ENCODE measurements around the gene AMPD3. TPM values are rescaled to one million over a fixed set of nuclear protein-coding genes. Genes with fewer than 3 reads are reported as not detected.
A peak's percentile ranks its signal among the peaks of the same experiment; 100 is the strongest.

The AMPD3 gene
- total RNA-seq, 1 experiment from 2014 or later = 1.5 TPM

DNA sequence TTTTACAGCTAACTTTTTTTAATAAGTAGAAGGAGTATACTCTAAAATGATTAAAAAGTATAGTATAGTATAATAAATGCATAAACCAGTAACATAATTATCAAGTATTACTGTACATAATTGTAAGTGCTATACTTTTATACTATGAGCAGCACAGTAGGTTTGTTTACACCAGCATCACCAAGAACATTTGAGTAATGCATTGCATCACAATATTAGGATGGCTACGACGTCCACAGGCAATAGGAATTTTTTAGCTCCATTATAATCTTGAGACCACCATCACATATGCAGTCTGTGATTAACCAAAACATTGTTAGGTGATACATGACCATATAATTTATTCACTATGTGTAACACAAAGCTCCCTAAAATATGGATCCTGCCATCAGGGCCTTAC, 65.5 kb downstream of the AMPD3 start:
- Histone ChIP-seq H3K4me3 (no peak overlapping the region), H3K36me3 (peaks cover 23% of the 10 kb centered on the region), H3K27ac (no peak overlapping the region), H3K9me3 (replicated peaks) (no peaks in the 10 kb centered on the region), H3K4me1 (replicated peaks) (no peaks in the 10 kb centered on the region), H3K27me3 (replicated peaks) (no peaks in the 10 kb centered on the region)
- DNase-seq (ENCODE audit: low read depth in 1 of 2, low spot score in 2 of 2) = no peak

DNA sequence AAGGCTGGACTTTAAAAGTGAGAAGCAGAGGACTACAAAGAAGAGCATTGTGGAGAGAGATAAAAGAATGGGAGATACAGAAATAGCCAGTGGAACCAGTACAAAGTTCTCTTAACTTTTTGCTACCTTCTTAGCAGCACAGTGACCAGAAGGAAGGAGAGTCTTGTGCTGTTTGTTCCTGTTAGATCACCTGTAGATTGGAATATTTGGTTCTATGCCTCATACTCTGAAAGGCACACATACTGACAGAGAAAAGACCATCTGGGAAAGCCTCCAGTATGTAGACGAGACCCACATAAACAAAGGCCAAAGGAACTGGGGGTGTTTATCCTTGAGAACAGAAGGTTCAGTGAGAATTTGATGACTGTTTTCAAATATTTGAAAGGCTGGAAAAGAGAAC, 67.2 kb downstream of the AMPD3 start:
- H3K36me3 ChIP-seq = peaks cover 27% of the 10 kb centered on the region
- H3K4me3 ChIP-seq = no peak overlapping the region
- H3K27ac ChIP-seq = no peak overlapping the region
- H3K9me3 ChIP-seq (replicated peaks) = no peaks in the 10 kb centered on the region
- peaks cover 8% of the 10 kb centered on the region for H3K4me1 ChIP-seq (replicated peaks)
- no peaks in the 10 kb centered on the region for H3K27me3 ChIP-seq (replicated peaks)
- no peak for DNase-seq (ENCODE audit: low read depth in 1 of 2, low spot score in 2 of 2)

DNA sequence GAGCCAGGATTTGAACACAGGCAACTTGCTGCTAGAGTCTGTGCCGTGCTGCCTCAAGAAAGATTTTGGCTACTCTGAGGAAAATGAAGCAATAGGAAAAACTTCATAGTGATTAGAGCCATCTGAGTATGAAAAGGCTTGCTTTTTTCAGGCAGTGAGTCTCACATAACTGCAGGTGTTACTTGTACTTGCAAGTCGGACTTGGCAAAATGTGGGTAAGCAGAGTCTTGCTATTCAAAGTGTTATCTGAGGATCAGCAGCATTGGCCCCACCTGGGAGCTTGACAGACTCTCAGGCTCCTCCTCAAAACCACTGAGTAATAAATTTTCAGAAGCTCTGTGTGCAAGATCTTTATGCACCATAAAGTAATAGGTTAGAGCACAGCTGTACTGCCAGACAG, 67.9 kb downstream of the AMPD3 start:
- H3K27ac ChIP-seq = no peak overlapping the region
- no peaks in the 10 kb centered on the region for H3K9me3 ChIP-seq (replicated peaks)
- DNase-seq (ENCODE audit: low read depth in 1 of 2, low spot score in 2 of 2) = no peak
- no peaks in the 10 kb centered on the region for H3K27me3 ChIP-seq (replicated peaks)
- H3K4me1 ChIP-seq (replicated peaks) = peaks cover 14% of the 10 kb centered on the region
- no peak overlapping the region for H3K4me3 ChIP-seq
- H3K36me3 ChIP-seq = peaks cover 32% of the 10 kb centered on the region

GRCh38 chr11:10524471-10524870, 69.4 kb downstream of the AMPD3 start:
- no peaks in the 10 kb centered on the region for H3K27me3 ChIP-seq (replicated peaks)
- H3K4me3 ChIP-seq = no peak overlapping the region
- H3K4me1 ChIP-seq (replicated peaks) = peaks cover 28% of the 10 kb centered on the region
- no peaks in the 10 kb centered on the region for H3K9me3 ChIP-seq (replicated peaks)
- peaks cover 42% of the 10 kb centered on the region for H3K36me3 ChIP-seq
- no peak for DNase-seq (ENCODE audit: low read depth in 1 of 2, low spot score in 2 of 2)
- H3K27ac ChIP-seq = no peak overlapping the region

DNA sequence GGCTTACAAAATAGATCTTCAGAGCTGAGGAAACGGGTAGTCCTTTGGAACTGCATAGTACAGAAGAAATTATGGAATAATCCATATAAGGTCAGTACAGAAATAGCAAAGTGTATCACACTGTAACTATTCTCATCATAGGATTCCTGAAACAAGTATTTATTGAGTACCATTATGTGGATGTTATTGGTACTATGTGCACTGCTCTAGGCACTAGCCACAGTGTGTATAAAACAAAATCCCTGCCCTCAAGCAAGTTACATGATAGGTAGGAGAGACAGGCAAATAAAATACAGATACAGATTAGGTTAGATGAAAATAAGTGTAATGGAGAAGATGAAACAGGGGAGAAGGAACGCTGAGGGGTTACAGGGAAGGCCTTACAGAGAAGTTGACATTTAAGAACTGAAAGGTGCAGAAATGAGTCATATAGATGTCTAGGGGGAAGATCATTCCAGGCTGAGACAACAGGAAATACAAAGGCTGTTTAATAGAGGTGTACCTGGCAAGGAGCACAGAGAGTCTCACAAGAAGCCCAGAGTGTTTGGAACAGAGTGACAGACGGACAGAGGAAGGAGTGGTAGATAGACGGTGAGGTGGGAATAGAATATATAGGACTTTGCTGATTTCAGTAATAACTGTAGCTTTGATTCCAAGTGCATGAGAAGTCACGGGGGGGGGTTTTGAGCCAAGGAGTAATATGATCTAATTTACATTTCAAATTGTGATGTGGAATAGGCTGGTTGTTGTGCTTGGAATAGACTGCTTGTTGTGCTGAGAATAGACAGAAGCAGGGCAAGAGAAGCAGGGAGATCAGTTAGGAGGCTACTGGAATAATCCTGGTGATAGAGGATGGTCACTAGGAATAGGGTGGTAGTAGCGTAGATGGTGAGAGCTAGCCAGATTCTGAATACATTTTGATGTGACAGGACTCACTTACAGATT, 72.2 kb downstream of the AMPD3 start:
- Histone ChIP-seq H3K4me1 (replicated peaks) (peaks cover 30% of the 10 kb centered on the region), H3K36me3 (peaks cover 35% of the 10 kb centered on the region), H3K27me3 (replicated peaks) (no peaks in the 10 kb centered on the region), H3K9me3 (replicated peaks) (no peaks in the 10 kb centered on the region), H3K4me3 (no peak overlapping the region), H3K27ac (no peak overlapping the region)
- no peak for DNase-seq (ENCODE audit: low read depth in 1 of 2, low spot score in 2 of 2)

- no peak overlapping the region for H3K27ac ChIP-seq
These were observed 73.1 kb downstream of the AMPD3 start for GRCh38 chr11:10528121-10528520.

DNA sequence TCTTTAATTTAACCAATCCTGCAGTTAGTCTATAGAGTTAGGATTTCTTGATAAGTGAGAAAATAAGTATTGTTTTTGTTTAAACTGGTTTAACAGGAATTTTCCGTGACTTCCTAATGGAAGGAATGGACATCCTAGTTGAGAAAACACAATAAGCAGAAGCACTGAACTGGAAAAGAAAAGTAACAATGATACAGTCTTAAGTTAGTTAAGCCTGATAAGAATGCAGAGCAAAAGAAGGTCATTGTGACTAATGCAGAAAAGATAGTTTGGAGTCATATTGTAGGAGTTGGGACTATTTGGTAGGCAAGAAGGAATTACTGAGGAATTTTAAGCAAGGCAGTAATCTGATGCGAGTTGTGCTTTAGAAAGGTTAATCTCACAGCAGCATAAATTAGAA, 74.2 kb downstream of the AMPD3 start:
- H3K9me3 ChIP-seq (replicated peaks) = no peaks in the 10 kb centered on the region
- DNase-seq (ENCODE audit: low read depth in 1 of 2, low spot score in 2 of 2) = no peak
- peaks cover 28% of the 10 kb centered on the region for H3K36me3 ChIP-seq
- no peak overlapping the region for H3K27ac ChIP-seq
- H3K27me3 ChIP-seq (replicated peaks) = no peaks in the 10 kb centered on the region
- H3K4me3 ChIP-seq = no peak overlapping the region
- peaks cover 30% of the 10 kb centered on the region for H3K4me1 ChIP-seq (replicated peaks)

More at GRCh38 chr11:10528121-10528520, 73.1 kb downstream of the AMPD3 start:
- Histone ChIP-seq H3K4me1 (replicated peaks) (peaks cover 30% of the 10 kb centered on the region), H3K9me3 (replicated peaks) (no peaks in the 10 kb centered on the region), H3K27me3 (replicated peaks) (no peaks in the 10 kb centered on the region), H3K4me3 (no peak overlapping the region), H3K36me3 (peaks cover 28% of the 10 kb centered on the region)
- DNase-seq (ENCODE audit: low read depth in 1 of 2, low spot score in 2 of 2) = no peak

GRCh38 chr11:10532526-10532925, 77.5 kb downstream of the AMPD3 start:
- H3K9me3 ChIP-seq (replicated peaks) = no peaks in the 10 kb centered on the region
- H3K4me1 ChIP-seq (replicated peaks) = peaks cover 19% of the 10 kb centered on the region
- peaks cover 12% of the 10 kb centered on the region for H3K36me3 ChIP-seq
- H3K4me3 ChIP-seq = no peak overlapping the region
- H3K27me3 ChIP-seq (replicated peaks) = no peaks in the 10 kb centered on the region
- DNase-seq (ENCODE audit: low read depth in 1 of 2, low spot score in 2 of 2) = no peak
- H3K27ac ChIP-seq = no peak overlapping the region

DNA sequence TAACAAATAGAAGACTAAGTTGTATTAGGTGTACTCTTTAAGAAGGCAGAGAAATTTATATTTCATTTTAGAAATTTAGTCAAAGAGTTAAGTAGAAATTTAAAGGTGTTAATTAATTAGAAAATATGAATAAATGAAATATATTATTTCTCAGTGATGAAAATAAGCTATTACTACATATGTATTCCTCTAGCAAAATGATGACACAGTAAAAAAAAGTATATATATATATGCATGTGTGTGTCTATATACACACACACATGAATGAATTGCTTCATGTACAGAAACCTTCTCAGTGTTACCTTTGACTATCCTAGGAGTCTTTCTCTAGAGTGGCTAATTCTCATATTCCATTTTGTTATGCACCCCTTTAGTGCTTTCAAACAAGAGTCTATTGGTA, 78.3 kb downstream of the AMPD3 start:
- H3K4me1 ChIP-seq (replicated peaks) = peaks cover 11% of the 10 kb centered on the region; the same call in 1 of the 2 replicates
- DNase-seq (ENCODE audit: low read depth in 1 of 2, low spot score in 2 of 2) = no peak
- peaks cover 10% of the 10 kb centered on the region for H3K36me3 ChIP-seq
- H3K9me3 ChIP-seq (replicated peaks) = no peaks in the 10 kb centered on the region
- no peaks in the 10 kb centered on the region for H3K27me3 ChIP-seq (replicated peaks)
- H3K4me3 ChIP-seq = no peak overlapping the region
- no peak overlapping the region for H3K27ac ChIP-seq

DNA sequence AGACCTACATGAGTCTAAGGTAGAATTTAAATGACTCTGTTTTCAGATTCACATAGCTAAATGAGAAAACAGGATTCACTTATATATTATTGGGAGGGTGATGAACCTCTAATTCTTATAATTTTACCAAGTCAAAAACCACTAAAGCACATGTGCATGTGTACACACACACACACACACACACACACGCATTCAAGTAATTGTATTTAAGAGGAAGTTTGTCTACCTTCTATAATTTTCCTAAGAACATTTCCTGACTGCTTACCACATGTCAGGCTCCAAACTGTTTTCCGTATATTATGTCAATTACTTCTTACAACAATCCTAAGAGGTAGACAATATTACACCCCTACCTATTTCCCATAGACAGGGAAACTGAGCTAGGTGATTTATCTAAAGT, 79.3 kb downstream of the AMPD3 start:
- Histone ChIP-seq H3K9me3 (replicated peaks) (no peaks in the 10 kb centered on the region), H3K27ac (no peak overlapping the region), H3K27me3 (replicated peaks) (no peaks in the 10 kb centered on the region), H3K36me3 (peaks cover under 1% of the 10 kb centered on the region; the same call in 1 of the 2 replicates), H3K4me3 (no peak overlapping the region), H3K4me1 (replicated peaks) (peaks cover 6% of the 10 kb centered on the region)
- DNase-seq (ENCODE audit: low read depth in 1 of 2, low spot score in 2 of 2) = no peak

- Histone ChIP-seq H3K4me3 (no peak overlapping the region), H3K9me3 (replicated peaks) (no peaks in the 10 kb centered on the region), H3K27me3 (replicated peaks) (no peaks in the 10 kb centered on the region), H3K27ac (no peak overlapping the region), H3K36me3 (peaks cover 6% of the 10 kb centered on the region), H3K4me1 (replicated peaks) (peaks cover 15% of the 10 kb centered on the region)
- no peak for DNase-seq (ENCODE audit: low read depth in 1 of 2, low spot score in 2 of 2)
These were observed 82.5 kb downstream of the AMPD3 start for GRCh38 chr11:10537600-10537999.

DNA sequence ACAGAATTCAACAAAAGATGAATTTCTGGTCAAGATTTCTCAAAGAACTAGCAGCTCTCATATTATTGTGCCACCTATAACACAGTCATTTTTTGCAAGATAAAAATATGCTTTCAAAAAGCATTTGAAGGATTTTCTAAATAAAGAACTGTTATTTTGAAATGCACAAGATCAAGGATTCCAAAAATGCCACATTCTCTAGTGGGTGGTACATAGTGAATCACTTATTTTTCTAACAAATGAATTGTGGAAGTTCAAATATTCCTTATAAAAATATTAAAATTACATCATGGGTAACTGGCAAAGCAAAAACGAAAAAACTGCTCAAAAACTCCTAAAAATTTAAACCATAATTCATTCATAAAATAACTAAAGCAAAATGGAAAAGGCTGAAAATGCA, 83.9 kb downstream of the AMPD3 start:
- Histone ChIP-seq H3K4me1 (replicated peaks) (peaks cover 15% of the 10 kb centered on the region), H3K27ac (no peak overlapping the region), H3K27me3 (replicated peaks) (no peaks in the 10 kb centered on the region), H3K9me3 (replicated peaks) (no peaks in the 10 kb centered on the region), H3K4me3 (no peak overlapping the region), H3K36me3 (peaks cover 6% of the 10 kb centered on the region)
- DNase-seq (ENCODE audit: low read depth in 1 of 2, low spot score in 2 of 2) = no peak

GRCh38 chr11:10539339-10539738, 84.3 kb downstream of the AMPD3 start:
- no peak for DNase-seq (ENCODE audit: low read depth in 1 of 2, low spot score in 2 of 2)
- no peak overlapping the region for H3K4me3 ChIP-seq
- peaks cover 15% of the 10 kb centered on the region for H3K4me1 ChIP-seq (replicated peaks)
- no peak overlapping the region for H3K27ac ChIP-seq
- H3K9me3 ChIP-seq (replicated peaks) = no peaks in the 10 kb centered on the region
- H3K36me3 ChIP-seq = peaks cover 6% of the 10 kb centered on the region
- H3K27me3 ChIP-seq (replicated peaks) = no peaks in the 10 kb centered on the region

DNA sequence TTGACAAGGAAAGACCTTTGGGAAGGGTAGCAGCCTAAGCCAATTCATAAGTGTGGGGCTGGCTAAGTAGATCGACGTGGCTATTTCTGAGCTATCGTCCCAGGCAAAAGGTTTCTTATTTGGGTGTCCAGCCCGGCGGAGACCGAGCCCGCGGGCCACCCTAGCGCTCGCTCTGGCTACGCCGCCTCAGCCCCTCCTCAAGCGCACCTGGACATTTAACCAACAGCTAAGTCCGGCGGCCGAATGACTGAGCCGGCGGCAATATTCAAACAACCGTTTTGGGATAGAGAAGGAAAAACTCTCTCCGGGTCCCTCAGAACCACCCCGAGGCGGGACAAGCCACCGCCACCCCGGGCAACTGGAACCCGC, 85.5 kb downstream of the AMPD3 start:
- no peaks in the 10 kb centered on the region for H3K9me3 ChIP-seq (replicated peaks)
- H3K27me3 ChIP-seq (replicated peaks) = no peaks in the 10 kb centered on the region
- peaks cover 15% of the 10 kb centered on the region for H3K4me1 ChIP-seq (replicated peaks)
- H3K4me3 ChIP-seq = peak overlapping the region; percentile 86
- DNase-seq (ENCODE audit: low read depth in 1 of 2, low spot score in 2 of 2) = peak in 1 of 2 experiments; percentile 48
- peaks cover 6% of the 10 kb centered on the region for H3K36me3 ChIP-seq
- H3K27ac ChIP-seq = peak overlapping the region; percentile 76
